Measurements from ENCODE around the gene APEH. TPM values are rescaled to one million over a fixed set of nuclear protein-coding genes. Genes with fewer than 3 reads are reported as not detected.

The APEH gene
- total and polyA plus RNA-seq, 2 experiments from 2014 or later = 170 to 264 TPM

DNA sequence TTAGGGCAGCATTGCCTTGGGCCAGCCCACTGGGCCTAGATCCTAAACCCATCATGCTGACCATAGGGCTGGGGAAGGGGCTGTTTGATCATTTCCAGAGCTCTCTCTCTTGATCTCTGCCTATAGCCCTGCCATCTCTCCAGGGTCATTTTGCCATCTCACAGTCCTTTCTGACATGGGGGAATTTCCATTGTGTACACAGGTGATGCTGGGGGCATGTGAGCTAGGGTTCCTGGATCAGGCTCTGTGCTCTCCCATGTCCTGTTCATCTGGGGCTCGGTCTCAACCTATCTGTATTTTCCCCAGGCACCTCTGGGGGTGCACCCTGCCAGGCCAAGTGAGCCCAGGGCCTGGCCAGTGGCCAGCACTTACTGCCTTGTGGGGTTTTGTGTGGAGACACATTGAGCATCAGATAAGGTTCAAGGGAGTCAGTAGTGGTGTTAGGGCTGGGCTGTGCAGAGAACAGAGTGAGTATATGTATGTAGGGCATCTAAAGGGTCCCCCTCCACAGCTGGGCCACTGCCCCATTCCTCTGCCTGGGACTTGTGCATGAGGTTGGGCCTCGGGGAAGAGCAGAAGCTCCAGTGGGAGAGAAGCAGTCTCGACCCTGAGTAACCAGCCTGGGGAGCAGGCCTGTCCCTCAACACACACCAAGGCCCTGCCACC, 25.7 kb upstream of the APEH start:
- Histone ChIP-seq H3F3A (replicated peaks; ENCODE audit: low read depth) (no peaks in the 10 kb centered on the region), H3K36me3 (ENCODE audit: insufficient read depth) (no peaks in the 10 kb centered on the region), H3K4me3 (no peak overlapping the region), H3K27me3 (ENCODE audit: insufficient read depth) (no peaks in the 10 kb centered on the region), H3K27ac (ENCODE audit: low read depth) (no peak overlapping the region), H3K9me2 (ENCODE audit: insufficient read depth) (no peaks in the 10 kb centered on the region), H2AFZ (no peak overlapping the region), H3K4me2 (no peak overlapping the region), H3K79me2 (replicated peaks; ENCODE audit: insufficient read depth) (no peaks in the 10 kb centered on the region), H4K20me1 (replicated peaks; ENCODE audit: insufficient read depth) (no peaks in the 10 kb centered on the region), H3K4me1 (ENCODE audit: insufficient read depth) (no peaks in the 10 kb centered on the region)
- Mint-ChIP-seq H3K27ac (no peak overlapping the region), H3K9me3 (no peaks in the 10 kb centered on the region), H3K27me3 (ENCODE audit: insufficient read depth, low read depth, poor library complexity) (peaks cover 10% of the 10 kb centered on the region), H3K4me3 (no peak overlapping the region), H3K36me3 (ENCODE audit: low read depth) (no peaks in the 10 kb centered on the region; the same call in 2 of the 3 replicates), H3K4me1 (peaks cover 4% of the 10 kb centered on the region; the same call in 1 of the 3 replicates)
- no peak for ATAC-seq
- TF ChIP-seq EZH2 (IDR thresholded peaks at IDR 0.05; ENCODE audit: low read depth, unreplicated experiment) = no peak
- no peak for TF ChIP-seq ZNF114 (CRISPR knock-in tag; IDR thresholded peaks at IDR 0.05)
- no peak for TF ChIP-seq EZH2phosphoT487 (IDR thresholded peaks at IDR 0.05; ENCODE audit: unreplicated experiment)
- no peak for TF ChIP-seq JUNB (IDR thresholded peaks at IDR 0.05; ENCODE audit: unreplicated experiment)
- TF ChIP-seq, protein P1, sequence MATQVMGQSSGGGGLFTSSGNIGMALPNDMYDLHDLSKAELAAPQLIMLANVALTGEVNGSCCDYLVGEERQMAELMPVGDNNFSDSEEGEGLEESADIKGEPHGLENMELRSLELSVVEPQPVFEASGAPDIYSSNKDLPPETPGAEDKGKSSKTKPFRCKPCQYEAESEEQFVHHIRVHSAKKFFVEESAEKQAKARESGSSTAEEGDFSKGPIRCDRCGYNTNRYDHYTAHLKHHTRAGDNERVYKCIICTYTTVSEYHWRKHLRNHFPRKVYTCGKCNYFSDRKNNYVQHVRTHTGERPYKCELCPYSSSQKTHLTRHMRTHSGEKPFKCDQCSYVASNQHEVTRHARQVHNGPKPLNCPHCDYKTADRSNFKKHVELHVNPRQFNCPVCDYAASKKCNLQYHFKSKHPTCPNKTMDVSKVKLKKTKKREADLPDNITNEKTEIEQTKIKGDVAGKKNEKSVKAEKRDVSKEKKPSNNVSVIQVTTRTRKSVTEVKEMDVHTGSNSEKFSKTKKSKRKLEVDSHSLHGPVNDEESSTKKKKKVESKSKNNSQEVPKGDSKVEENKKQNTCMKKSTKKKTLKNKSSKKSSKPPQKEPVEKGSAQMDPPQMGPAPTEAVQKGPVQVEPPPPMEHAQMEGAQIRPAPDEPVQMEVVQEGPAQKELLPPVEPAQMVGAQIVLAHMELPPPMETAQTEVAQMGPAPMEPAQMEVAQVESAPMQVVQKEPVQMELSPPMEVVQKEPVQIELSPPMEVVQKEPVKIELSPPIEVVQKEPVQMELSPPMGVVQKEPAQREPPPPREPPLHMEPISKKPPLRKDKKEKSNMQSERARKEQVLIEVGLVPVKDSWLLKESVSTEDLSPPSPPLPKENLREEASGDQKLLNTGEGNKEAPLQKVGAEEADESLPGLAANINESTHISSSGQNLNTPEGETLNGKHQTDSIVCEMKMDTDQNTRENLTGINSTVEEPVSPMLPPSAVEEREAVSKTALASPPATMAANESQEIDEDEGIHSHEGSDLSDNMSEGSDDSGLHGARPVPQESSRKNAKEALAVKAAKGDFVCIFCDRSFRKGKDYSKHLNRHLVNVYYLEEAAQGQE (IDR thresholded peaks at IDR 0.05; ENCODE audit: unreplicated experiment) = no peak
- no peak for TF ChIP-seq POLR2AphosphoS5 (IDR thresholded peaks at IDR 0.05; ENCODE audit: low read depth)
- TF ChIP-seq, protein P2, sequence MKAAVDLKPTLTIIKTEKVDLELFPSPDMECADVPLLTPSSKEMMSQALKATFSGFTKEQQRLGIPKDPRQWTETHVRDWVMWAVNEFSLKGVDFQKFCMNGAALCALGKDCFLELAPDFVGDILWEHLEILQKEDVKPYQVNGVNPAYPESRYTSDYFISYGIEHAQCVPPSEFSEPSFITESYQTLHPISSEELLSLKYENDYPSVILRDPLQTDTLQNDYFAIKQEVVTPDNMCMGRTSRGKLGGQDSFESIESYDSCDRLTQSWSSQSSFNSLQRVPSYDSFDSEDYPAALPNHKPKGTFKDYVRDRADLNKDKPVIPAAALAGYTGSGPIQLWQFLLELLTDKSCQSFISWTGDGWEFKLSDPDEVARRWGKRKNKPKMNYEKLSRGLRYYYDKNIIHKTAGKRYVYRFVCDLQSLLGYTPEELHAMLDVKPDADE (IDR thresholded peaks at IDR 0.05) = no peak
- no peak for TF ChIP-seq NANOG (IDR thresholded peaks at IDR 0.05; ENCODE audit: borderline replicate concordance)
- TF ChIP-seq STAT1 (IDR thresholded peaks at IDR 0.05; ENCODE audit: unreplicated experiment) = no peak
- TF ChIP-seq ZNF331 (CRISPR knock-in tag; IDR thresholded peaks at IDR 0.05; ENCODE audit: low read depth) = no peak
- no peak for TF ChIP-seq CREB1 (CRISPR knock-in tag; IDR thresholded peaks at IDR 0.05; ENCODE audit: low read depth)
- TF ChIP-seq, protein P3, sequence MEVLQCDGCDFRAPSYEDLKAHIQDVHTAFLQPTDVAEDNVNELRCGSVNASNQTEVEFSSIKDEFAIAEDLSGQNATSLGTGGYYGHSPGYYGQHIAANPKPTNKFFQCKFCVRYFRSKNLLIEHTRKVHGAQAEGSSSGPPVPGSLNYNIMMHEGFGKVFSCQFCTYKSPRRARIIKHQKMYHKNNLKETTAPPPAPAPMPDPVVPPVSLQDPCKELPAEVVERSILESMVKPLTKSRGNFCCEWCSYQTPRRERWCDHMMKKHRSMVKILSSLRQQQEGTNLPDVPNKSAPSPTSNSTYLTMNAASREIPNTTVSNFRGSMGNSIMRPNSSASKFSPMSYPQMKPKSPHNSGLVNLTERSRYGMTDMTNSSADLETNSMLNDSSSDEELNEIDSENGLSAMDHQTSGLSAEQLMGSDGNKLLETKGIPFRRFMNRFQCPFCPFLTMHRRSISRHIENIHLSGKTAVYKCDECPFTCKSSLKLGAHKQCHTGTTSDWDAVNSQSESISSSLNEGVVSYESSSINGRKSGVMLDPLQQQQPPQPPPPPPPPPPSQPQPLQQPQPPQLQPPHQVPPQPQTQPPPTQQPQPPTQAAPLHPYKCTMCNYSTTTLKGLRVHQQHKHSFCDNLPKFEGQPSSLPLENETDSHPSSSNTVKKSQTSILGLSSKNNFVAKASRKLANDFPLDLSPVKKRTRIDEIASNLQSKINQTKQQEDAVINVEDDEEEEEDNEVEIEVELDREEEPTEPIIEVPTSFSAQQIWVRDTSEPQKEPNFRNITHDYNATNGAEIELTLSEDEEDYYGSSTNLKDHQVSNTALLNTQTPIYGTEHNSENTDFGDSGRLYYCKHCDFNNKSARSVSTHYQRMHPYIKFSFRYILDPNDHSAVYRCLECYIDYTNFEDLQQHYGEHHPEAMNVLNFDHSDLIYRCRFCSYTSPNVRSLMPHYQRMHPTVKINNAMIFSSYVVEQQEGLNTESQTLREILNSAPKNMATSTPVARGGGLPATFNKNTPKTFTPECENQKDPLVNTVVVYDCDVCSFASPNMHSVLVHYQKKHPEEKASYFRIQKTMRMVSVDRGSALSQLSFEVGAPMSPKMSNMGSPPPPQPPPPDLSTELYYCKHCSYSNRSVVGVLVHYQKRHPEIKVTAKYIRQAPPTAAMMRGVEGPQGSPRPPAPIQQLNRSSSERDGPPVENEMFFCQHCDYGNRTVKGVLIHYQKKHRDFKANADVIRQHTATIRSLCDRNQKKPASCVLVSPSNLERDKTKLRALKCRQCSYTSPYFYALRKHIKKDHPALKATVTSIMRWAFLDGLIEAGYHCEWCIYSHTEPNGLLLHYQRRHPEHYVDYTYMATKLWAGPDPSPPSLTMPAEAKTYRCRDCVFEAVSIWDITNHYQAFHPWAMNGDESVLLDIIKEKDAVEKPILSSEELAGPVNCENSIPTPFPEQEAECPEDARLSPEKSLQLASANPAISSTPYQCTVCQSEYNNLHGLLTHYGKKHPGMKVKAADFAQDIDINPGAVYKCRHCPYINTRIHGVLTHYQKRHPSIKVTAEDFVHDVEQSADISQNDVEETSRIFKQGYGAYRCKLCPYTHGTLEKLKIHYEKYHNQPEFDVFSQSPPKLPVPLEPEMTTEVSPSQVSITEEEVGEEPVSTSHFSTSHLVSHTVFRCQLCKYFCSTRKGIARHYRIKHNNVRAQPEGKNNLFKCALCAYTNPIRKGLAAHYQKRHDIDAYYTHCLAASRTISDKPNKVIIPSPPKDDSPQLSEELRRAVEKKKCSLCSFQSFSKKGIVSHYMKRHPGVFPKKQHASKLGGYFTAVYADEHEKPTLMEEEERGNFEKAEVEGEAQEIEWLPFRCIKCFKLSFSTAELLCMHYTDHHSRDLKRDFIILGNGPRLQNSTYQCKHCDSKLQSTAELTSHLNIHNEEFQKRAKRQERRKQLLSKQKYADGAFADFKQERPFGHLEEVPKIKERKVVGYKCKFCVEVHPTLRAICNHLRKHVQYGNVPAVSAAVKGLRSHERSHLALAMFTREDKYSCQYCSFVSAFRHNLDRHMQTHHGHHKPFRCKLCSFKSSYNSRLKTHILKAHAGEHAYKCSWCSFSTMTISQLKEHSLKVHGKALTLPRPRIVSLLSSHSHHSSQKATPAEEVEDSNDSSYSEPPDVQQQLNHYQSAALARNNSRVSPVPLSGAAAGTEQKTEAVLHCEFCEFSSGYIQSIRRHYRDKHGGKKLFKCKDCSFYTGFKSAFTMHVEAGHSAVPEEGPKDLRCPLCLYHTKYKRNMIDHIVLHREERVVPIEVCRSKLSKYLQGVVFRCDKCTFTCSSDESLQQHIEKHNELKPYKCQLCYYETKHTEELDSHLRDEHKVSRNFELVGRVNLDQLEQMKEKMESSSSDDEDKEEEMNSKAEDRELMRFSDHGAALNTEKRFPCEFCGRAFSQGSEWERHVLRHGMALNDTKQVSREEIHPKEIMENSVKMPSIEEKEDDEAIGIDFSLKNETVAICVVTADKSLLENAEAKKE (CRISPR knock-in tag; IDR thresholded peaks at IDR 0.05) = no peak
- TF ChIP-seq, protein P4, sequence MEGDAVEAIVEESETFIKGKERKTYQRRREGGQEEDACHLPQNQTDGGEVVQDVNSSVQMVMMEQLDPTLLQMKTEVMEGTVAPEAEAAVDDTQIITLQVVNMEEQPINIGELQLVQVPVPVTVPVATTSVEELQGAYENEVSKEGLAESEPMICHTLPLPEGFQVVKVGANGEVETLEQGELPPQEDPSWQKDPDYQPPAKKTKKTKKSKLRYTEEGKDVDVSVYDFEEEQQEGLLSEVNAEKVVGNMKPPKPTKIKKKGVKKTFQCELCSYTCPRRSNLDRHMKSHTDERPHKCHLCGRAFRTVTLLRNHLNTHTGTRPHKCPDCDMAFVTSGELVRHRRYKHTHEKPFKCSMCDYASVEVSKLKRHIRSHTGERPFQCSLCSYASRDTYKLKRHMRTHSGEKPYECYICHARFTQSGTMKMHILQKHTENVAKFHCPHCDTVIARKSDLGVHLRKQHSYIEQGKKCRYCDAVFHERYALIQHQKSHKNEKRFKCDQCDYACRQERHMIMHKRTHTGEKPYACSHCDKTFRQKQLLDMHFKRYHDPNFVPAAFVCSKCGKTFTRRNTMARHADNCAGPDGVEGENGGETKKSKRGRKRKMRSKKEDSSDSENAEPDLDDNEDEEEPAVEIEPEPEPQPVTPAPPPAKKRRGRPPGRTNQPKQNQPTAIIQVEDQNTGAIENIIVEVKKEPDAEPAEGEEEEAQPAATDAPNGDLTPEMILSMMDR (conservative IDR thresholded peaks at IDR 0.05; ENCODE audit: low read depth in 2 of 2) = no peak
- DNase-seq (ENCODE audit: low spot score) = no peak

Data from GM23338 (cell line).